CD14-positive monocyte (primary cell): Measurements from ENCODE around the gene PAPPA2. TPM values are rescaled to one million over a fixed set of nuclear protein-coding genes. Genes with fewer than 3 reads are reported as not detected.

Source experiments
- DNase-seq, 3 donors: peaks; one replicate each; pipeline ENCODE4 v3.0.0-alpha.2; 2011 to 2022
- H2AFZ ChIP-seq: 2 replicates; pipeline ENCODE4 v1.6.0; 2012; ENCODE audit warnings: mild to moderate bottlenecking, low read depth, low read length, inconsistent platforms; ENCODE audit not compliant: insufficient read depth, poor library complexity, severe bottlenecking
- H3K27ac ChIP-seq, 2 donors: 1 replicate in 1 of 2; 2 replicates in 1 of 2; pipeline ENCODE4 v1.5.1; 2012 to 2013; ENCODE audit warnings: low read length in 2 of 2, control low read depth in 1 of 2, inconsistent platforms in 1 of 2, low read depth in 1 of 2, mild to moderate bottlenecking in 1 of 2
- H3K27me3 ChIP-seq, 2 donors: one replicate each; pipeline versions ENCODE4 v1.6.0 to v1.6.1; 2011 to 2013; ENCODE audit warnings: low read length in 2 of 2; ENCODE audit not compliant: control insufficient read depth in 2 of 2, insufficient read depth in 2 of 2
- H3K36me3 ChIP-seq, 2 donors: replicated peaks in 1 of 2; 1 replicate in 1 of 2; 2 replicates in 1 of 2; pipeline versions ENCODE4 v1.5.1 to v1.6.1; 2012 to 2013; ENCODE audit warnings: low read length in 2 of 2, control low read depth in 1 of 2, inconsistent platforms in 1 of 2, mild to moderate bottlenecking in 1 of 2; ENCODE audit not compliant: insufficient read depth in 2 of 2, control insufficient read depth in 1 of 2
- H3K4me1 ChIP-seq, 2 donors: 1 replicate in 1 of 2; 2 replicates in 1 of 2; pipeline versions ENCODE4 v1.5.1 to v1.6.1; 2012 to 2013; ENCODE audit warnings: low read length in 2 of 2, control low read depth in 1 of 2, inconsistent platforms in 1 of 2, mild to moderate bottlenecking in 1 of 2, moderate library complexity in 1 of 2; ENCODE audit not compliant: insufficient read depth in 2 of 2, control insufficient read depth in 1 of 2
- H3K4me2 ChIP-seq: replicated peaks from 2 replicates; pipeline ENCODE3; 2012; ENCODE audit warnings: low read length, moderate library complexity, mild to moderate bottlenecking; ENCODE audit not compliant: poor library complexity, severe bottlenecking; ENCODE audit errors: extremely low read depth
- H3K4me3 ChIP-seq, 3 experiments: fragments of 200-600 bp in 1 of 3; sonication (generic) in 1 of 3; replicated peaks in 1 of 3; 1 replicate in 2 of 3; 2 replicates in 1 of 3; pipeline ENCODE4 v1.5.1; 2011 to 2013; ENCODE audit warnings: low read length in 3 of 3, mild to moderate bottlenecking in 3 of 3, control low read depth in 2 of 3, low read depth in 2 of 3, inconsistent platforms in 1 of 3, moderate library complexity in 1 of 3
- H3K79me2 ChIP-seq: 2 replicates; pipeline ENCODE4 v1.6.0; 2012; ENCODE audit warnings: mild to moderate bottlenecking, control low read depth, inconsistent platforms, low read length, moderate library complexity; ENCODE audit not compliant: insufficient read depth
- H3K9ac ChIP-seq: 2 replicates; pipeline ENCODE4 v1.6.0; 2017; ENCODE audit warnings: low read length, mild to moderate bottlenecking; ENCODE audit not compliant: insufficient read depth, poor library complexity, severe bottlenecking
- H3K9me3 ChIP-seq, 2 donors: replicated peaks in 1 of 2; 1 replicate in 1 of 2; 2 replicates in 1 of 2; pipeline versions ENCODE4 v1.5.1 to v1.6.1; 2012 to 2013; ENCODE audit warnings: low read length in 2 of 2, control low read depth in 1 of 2; ENCODE audit not compliant: control insufficient read depth in 1 of 2, insufficient read depth in 1 of 2
- H4K20me1 ChIP-seq: 2 replicates; pipeline ENCODE4 v1.6.0; 2012; ENCODE audit warnings: mild to moderate bottlenecking, low read length, control low read depth, moderate library complexity; ENCODE audit not compliant: insufficient read depth
- H3K27ac Mint-ChIP-seq, 7 donors: one replicate each; pipeline ENCODE4 v1.8.0; 2020; ENCODE audit warnings: mild to moderate bottlenecking in 7 of 7, mixed read lengths in 7 of 7, moderate library complexity in 6 of 7, inconsistent platforms in 2 of 7
- H3K27me3 Mint-ChIP-seq, 3 donors: one replicate each; pipeline ENCODE4 v1.8.0; 2021 to 2022; ENCODE audit warnings: low read depth in 3 of 3, mild to moderate bottlenecking in 3 of 3, mixed read lengths in 3 of 3, moderate library complexity in 3 of 3, inconsistent platforms in 1 of 3
- H3K36me3 Mint-ChIP-seq, 2 donors: one replicate each; pipeline ENCODE4 v1.8.0; 2020; ENCODE audit warnings: mixed read lengths in 2 of 2, inconsistent platforms in 1 of 2, mild to moderate bottlenecking in 1 of 2
- H3K4me1 Mint-ChIP-seq: one replicate; pipeline ENCODE4 v1.8.0; 2020; ENCODE audit warnings: mild to moderate bottlenecking, mixed read lengths
- H3K4me3 Mint-ChIP-seq, 2 donors: one replicate each; pipeline ENCODE4 v1.8.0; 2020; ENCODE audit warnings: mild to moderate bottlenecking in 2 of 2, mixed read lengths in 2 of 2, moderate library complexity in 1 of 2
- H3K9me3 Mint-ChIP-seq, 7 donors: one replicate each; pipeline ENCODE4 v1.8.0; 2020 to 2022; ENCODE audit warnings: mixed read lengths in 7 of 7, mild to moderate bottlenecking in 6 of 7, moderate library complexity in 6 of 7, inconsistent platforms in 2 of 7
- CTCF ChIP-seq: fragments of 200-600 bp; IDR thresholded peaks from one replicate; pipeline ENCODE4 v1.8.0; 2022; ENCODE audit warnings: antibody characterized with exemption, mild to moderate bottlenecking
- WGBS: methylation state at CpG from one replicate; pipeline ENCODE4 v1.1.5; 2013; ENCODE audit warnings: missing lambda C conversion rate; ENCODE audit not compliant: insufficient coverage; 5-methylcytosine and 5-hydroxymethylcytosine counted together
- intact Hi-C, 2 donors: fragments of 100-400 bp; cut with micrococcal nuclease; formaldehyde crosslinking; loops; one replicate each; pipeline versions ENCODE4 v1.15.0 to v1.15.1; 2023
- polyA plus RNA-seq, 3 donors: library from polyadenylated mRNA; depleted of rRNA in 1 of 3; unstranded in 2 of 3; stranded (reverse) in 1 of 3; fragments of 300-500 nt in 2 of 3; fragments of >200 nt in 1 of 3; fragmentation: Illumina TruSeq in 2 of 3; gene quantifications; 1 replicate in 2 of 3; 2 replicates in 1 of 3; pipeline ENCODE4 v1.2.3, GENCODE V29; 2012 to 2021

PAPPA2 gene
- polyA plus RNA-seq, 3 donors, result not detected

DNA sequence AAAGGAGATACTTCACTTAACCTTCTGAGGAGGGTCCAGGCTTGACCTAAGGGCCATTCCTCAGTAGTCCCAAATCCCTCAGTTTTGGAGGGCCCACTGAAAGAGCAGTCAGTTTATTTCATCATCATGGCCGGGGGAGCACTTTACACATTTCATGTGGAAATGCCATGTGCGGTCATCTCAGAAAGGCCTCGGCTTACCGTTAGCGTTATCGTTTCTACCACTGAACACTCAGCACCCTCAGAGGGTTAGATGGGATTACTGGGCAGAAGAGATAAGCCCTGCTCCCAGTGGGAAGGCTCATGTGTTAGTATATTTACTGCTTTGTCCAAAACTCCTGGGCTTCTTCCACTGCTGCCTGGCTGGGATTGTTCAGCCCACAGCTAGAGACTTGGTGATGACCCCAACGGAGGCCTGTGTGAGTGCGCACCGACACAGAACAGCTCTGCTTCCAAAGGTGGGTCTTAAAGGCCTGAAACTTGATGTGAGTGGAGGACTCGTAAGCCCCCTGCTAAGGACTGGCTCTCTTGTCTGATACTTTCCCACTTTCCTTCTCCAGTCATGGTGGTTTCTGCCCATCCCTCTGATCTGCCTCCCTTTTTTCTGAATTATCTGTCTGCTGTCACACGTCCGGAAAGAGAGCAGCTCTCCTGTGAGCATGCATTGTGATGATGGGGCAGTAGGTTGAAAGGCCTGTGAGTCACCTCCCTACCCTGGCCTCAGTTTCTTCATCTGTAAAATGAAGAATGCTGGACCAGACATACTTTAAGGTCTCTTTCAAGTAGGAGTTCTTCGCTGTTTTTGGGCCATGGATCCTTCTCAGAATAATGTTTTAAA, 417.0 kb downstream of the PAPPA2 start:
- Histone ChIP-seq H3K79me2 (no peaks in the 10 kb centered on the region), H3K4me3 (no peak overlapping the region), H3K9me3 (no peaks in the 10 kb centered on the region), H3K4me2 (no peak overlapping the region), H3K36me3 (no peaks in the 10 kb centered on the region), H3K4me1 (no peaks in the 10 kb centered on the region), H3K9ac (no peak overlapping the region), H3K27me3 (no peaks in the 10 kb centered on the region), H3K27ac (no peak overlapping the region), H4K20me1 (no peaks in the 10 kb centered on the region), H2AFZ (no peak overlapping the region)
- Mint-ChIP-seq H3K9me3 (no peaks in the 10 kb centered on the region), H3K4me1 (no peaks in the 10 kb centered on the region), H3K27me3 (peaks cover 1 to 2% (median 2%) of the 10 kb centered on the region in 3 donors), H3K27ac (no peak overlapping the region), H3K36me3 (no peaks in the 10 kb centered on the region), H3K4me3 (no peak overlapping the region)
- DNase-seq, result no peak
- WGBS, result 50% methylated on average over 2 of the region's 13 CpGs
- intact Hi-C loops, result loop anchor here in 1 of 2 donors (5.0 to 10.0 kb wide), 2 partner anchors 318 to 505 kb away; no protein-coding TSS in a partner anchor
- no peak for TF ChIP-seq CTCF

DNA sequence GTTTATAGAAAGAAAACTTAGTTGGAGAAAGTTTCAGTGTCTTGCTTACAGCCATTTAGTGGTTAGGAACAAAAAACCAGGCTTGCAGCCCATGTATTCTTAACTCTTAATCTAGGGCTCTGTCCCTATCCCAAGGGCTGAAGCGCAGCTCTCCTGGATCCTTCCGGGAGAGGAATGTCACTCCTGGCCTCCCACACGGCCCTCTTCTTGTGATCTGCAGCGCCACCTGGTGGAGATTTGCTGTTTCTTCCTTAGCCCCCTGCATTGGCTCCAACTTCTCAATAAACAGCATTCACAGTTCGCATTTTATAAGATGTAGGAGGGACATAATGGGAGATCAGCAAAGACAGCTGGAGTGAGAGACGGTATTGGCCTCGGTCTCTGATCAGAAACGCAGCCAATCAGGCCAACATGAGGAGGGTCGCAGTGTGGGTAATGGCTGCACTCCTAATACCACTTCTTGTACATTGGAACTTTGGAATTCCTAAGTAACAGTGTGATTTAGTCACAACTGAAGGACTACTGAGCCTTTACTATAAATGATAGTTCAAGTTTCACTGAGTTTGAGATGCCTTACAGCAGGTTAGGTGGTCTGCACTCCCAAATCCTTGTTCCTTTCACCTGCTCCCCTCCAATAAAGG, 418.1 kb downstream of the PAPPA2 start:
- no peak overlapping the region for H3K4me3 Mint-ChIP-seq
- H3K9ac ChIP-seq, result no peak overlapping the region

More for the DNA sequence above, 418.1 kb downstream of the PAPPA2 start:
- TF ChIP-seq CTCF, result peak; percentile 91
- peak; percentile 3 to 31 (median 11) for DNase-seq
- no peaks in the 10 kb centered on the region for H3K4me1 Mint-ChIP-seq
- Histone ChIP-seq H3K4me3 (no peak overlapping the region), H2AFZ (no peak overlapping the region), H3K27me3 (no peaks in the 10 kb centered on the region), H4K20me1 (no peaks in the 10 kb centered on the region), H3K4me1 (no peaks in the 10 kb centered on the region), H3K36me3 (no peaks in the 10 kb centered on the region), H3K4me2 (no peak overlapping the region), H3K79me2 (no peaks in the 10 kb centered on the region), H3K27ac (no peak overlapping the region), H3K9me3 (no peaks in the 10 kb centered on the region)
- intact Hi-C loops, result loop anchor here in 1 of 2 donors (5.0 to 10.0 kb wide), 2 partner anchors 319 to 506 kb away; no protein-coding TSS in a partner anchor
- H3K36me3 Mint-ChIP-seq, result no peaks in the 10 kb centered on the region
- H3K9me3 Mint-ChIP-seq, result no peaks in the 10 kb centered on the region
- 20% methylated on average over 3 of the region's 9 CpGs for WGBS
- peak overlapping the region in 1 of 7 donors; percentile 62 for H3K27ac Mint-ChIP-seq
- H3K27me3 Mint-ChIP-seq, result peaks cover 1 to 2% (median 2%) of the 10 kb centered on the region in 3 donors
